GM18858 (cell line): Measurements from ENCODE around the gene ERN1.
"Not testable (repeated sequence)": the region's sequence is repeated elsewhere in the genome, so short reads cannot be mapped to it uniquely, and the experiment has no call there.

Experiments used
- ATAC-seq: cut with Tn5 transposase; IDR thresholded peaks from one replicate; pipeline ENCODE4 v1.9.1; 2021; ENCODE audit not compliant: unreplicated experiment

ERN1 gene

GRCh38 chr17:64037802-64038201 lies 92.1 kb downstream of the ERN1 start:
- ATAC-seq = no peak

DNA sequence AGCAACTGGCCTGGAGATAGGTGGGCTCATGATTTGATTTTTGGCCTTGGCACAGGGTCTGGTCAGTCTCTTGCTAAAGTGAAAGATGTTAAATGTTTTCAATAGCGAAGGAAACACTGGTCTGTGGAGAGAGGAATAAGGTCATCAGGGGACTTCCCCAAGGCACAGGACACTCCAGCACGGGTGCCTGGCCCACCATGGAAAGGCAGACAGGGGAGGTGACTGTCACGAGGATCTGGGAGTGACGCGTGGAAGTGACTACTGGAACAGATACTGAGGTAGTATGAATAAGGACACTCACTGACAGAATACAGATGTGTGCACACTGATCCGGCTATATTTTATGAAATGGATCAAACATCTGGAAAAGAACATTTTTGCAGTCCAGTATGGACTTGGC lies 92.8 kb downstream of the ERN1 start:
- ATAC-seq = no peak

DNA sequence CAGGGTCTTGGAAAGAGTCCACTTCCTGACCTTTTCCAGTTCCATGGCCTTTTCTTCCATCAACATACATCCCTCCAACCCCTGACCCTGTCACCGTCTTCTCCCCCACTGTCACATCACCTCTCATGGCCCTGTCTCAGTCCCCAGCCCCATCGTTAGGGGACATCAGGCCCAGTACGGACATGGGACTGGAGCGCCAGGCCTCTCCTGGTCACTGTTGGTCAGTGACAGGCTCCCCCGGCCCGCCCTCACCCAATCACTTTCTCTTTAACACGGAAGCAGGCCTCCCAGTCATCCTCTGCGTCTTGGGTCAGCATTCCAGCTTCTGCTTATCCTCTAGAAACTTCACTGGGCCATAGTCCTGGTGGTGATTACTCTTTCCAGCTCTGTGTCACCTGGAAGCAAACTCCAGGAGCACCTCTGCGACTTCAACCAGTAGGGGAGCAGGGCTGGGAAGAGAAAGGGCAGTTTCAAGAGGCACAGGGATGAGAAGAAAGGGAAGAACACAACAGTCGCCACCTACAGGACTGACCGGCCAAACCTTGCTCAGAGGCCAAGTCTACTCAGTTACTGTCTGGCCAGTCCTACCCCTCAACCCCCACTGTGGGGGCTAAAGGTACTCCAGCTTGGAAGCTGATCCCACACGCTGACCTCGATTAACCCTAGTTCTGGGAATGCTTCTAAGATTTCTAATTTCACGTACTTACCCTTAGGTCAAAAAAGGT lies 93.6 kb downstream of the ERN1 start:
- no peak for ATAC-seq

DNA sequence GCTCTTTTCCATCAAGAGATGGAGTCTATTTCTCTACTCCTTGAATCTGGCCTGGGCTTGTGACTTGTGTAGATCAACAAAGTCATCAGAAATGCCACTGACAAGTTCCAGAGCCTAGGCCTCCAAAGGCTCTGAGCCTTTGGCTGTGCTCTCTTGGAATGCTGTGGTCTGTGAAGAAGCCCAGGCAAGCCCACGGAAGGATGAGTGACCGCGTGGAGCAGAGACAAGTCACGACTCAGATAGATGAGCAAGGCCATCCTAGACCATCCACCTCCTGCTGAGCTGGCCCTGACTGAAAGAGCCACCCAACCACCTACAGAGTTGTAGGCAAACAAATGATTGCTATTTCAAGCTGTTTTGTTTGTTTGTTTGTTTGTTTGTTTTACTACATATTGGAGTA lies 97.9 kb downstream of the ERN1 start:
- no peak for ATAC-seq

DNA sequence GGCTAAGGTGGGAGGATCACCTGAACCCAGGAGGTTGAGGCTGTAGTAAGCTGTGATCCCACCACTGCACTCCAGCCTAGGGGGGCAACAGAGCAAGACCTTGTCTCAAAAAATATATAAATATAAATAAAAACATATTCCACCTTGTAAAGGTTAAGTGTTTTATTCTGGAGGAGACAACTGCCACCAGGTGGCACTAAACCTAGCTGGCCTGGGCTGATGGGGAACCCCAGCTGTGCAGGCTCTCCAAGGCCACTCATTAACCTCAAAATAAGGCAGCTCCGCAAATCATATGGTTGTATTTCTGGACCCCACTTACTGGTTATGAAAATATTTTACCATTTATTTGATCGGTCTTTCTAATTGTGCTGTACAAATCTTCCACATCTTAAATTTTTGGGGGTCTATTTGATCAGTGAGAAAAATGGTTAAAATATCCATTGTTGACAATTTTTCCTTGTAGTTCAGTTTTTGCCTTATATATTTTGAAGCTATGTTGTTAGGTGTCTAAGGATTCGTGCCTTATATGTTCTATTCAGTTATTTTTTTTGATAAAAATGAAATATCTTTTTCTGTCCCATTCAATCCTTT lies 101.0 kb downstream of the ERN1 start:
- ATAC-seq = no peak

DNA sequence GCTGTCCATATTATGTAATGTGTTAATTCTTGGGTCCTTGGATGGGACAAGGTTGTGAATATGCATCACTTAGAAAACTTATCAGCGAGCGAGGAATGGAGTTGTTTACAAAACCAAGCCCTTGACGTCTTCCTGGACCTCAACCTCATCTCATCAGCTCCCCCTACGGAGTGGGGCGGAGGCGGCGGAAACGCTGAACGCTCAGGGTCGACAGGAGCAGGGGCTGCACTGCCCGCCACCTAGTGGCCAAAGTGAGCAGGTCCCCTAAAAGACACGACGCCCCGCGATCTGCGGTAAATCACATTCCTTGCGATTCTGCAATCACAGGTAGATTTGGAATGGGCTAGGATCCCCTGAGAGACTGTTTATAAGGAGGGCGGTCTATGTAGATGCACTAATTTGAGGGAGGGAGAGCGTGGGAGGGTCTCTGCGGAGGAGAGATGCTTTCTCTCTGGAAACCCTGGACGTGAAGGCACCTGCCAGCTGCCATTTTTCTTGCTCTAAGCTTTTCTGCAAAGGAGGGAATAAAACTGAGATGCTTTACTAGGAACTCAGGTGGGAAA lies 104.1 kb downstream of the ERN1 start:
- no peak for ATAC-seq

DNA sequence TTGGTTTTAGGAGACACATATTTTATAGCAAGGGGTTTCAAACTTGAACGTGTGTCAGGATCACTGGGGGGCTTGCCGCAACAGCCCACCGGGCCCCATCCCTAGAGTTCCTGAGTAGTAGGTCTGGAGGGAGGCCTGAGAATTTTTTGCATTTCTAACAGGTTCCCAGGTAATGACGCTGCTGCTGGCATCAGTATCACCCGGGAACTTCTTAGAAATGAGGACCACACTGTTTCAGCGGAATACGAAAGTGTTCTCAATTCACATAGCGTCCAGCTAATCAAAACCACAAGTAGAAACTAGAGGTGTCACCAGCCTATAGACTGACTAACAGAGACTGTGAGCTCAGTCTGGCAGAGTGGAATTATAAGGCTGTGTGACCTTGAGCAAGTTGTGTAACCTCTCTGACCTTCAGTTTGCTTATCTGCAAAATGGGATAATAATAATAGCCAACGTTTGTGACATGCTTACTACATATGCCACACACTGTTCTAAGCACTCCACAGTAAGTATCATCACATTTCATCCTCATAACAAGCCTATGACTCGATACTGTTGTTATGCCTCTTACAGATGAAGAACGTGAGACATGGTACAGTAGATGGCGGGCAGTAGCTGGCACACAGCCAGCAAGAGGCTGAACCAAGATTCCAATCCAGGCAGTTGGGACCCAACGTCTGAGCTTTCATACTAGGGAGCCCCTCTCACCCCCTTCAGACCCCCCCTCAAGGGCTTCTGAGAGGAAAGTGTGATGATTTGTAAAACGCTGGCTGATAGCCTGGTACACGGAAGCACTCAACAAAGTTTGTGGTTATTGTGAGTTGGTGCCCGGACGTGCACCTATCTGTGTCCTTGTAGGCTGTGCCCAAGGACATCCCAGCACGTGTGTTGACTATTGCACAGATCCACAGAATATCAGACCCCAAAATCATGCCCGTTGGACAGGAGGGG lies 104.9 kb downstream of the ERN1 start:
- ATAC-seq = no peak

DNA sequence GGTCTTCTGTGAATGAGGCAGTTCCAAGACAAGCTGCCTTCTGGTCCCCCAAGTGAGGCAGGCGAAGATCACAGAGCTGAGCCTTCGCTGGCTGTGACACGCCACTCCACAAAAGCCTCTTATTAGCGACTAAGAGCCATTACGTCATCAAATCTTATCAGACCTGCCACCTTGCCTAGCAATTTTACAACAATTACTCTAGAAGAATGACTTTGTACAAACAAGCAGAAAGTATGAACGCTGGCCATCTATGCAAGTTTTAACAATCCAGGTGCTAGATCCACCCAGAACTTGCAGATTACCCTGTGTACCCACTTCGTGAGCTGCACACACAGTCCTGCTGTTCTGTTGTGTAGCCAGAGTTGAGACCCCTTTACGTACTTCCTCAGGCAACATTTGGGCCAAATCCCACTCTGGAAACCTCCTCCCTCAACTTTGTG lies 105.7 kb downstream of the ERN1 start:
- no peak for ATAC-seq

DNA sequence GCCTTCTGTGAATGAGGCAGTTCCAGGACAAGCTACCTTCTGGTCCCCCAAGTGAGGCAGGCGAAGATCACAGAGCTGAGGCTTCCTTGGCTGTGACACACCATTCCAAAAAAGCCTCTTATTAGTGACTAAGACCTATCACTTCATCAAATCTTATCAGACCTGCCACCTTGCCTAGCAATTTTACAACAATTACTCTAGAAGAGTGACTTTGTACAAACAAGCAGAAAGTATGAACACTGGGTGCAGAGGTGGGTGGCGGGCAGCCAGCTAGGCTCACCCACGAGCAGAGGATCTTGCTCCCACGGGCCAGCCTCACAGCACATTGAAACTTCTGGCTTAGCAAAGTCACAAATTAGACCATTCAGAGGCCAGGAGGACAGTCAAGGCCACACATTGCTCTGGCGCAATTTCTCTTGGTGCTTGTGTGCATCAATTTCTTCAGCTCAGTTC lies 107.3 kb downstream of the ERN1 start:
- no peak for ATAC-seq

- no peak for ATAC-seq
Measured at GRCh38 chr17:64020056-64020766, 109.7 kb downstream of the ERN1 start, which contains the start of gene ICAM2. Gene ICAM2 (minus strand): TSS chr17:64020633. CDS start chr17:64006691, 13,942 bp downstream.

GRCh38 chr17:64019551-64019961 lies 110.4 kb downstream of the ERN1 start:
- ATAC-seq = not testable (repeated sequence)

DNA sequence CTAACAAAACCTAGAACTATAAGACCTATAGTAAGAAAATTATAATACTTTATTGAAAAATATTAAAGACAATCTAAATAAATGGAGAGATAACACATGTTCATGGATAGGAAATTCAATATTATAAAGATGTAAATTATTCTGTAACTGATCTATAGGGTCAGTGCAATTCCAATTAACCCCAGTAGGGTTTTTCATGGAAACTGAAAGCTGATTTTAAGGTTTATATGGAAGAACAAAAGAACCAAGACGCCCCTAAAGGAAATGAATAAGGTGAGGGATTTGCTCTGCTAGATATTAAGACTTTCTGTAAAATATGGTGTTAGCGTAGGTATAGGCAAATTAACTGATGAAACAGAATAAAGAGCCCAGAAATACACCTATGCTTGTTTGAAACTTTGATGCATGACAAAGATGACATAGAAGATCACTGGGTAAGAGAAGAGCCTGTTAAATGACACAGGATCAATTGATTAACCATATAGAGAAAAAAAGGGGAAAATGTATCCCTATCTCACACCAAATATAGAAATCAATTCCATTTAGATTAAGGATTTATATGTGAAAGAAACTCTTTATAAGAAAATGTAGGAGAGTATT lies 112.5 kb downstream of the ERN1 start:
- no peak for ATAC-seq

DNA sequence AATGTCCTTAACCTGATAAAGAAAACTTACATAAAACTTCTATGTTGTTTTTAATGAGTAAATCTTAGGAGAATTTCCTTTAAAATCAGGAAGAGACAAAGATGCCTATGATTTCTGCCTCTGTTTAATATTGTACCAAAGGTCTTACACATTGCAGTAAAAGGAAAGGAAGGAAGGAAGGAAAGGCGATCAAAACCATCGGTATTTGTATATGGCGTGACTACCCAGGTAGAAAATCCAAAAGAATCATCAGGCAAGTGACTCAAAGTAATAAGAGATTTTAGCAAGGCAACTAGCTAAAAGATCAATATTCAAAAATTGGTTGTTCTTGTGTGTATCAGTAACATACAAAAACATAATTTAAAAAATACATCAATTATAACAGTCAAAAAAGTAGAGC lies 113.0 kb downstream of the ERN1 start:
- no peak for ATAC-seq

DNA sequence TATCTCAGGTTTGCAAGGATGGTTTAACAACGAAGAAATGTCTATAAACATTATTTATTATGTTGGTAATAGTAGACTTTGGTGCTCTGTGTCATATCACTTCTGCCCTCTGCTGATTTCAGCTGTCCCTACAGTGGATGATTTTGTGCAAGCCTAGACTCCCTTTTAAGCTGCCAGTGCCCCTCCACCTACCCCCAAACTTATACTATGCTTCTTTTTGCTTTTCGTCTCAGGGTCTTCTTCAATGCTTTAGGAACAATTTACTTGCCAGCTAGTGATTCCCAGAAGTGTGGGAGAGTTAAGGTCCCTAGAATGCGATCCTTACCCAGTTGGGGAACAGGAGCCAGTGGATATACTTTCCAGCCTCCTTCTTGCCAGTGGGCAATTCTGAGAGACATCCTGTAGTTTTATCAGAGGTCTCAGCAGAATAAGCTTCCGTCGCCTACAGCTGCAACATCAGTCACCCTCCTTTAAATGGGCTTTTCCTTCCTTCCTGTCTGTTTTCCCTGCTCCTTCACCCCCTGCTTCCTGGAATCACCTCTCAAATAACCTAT lies 113.6 kb downstream of the ERN1 start:
- ATAC-seq = no peak

DNA sequence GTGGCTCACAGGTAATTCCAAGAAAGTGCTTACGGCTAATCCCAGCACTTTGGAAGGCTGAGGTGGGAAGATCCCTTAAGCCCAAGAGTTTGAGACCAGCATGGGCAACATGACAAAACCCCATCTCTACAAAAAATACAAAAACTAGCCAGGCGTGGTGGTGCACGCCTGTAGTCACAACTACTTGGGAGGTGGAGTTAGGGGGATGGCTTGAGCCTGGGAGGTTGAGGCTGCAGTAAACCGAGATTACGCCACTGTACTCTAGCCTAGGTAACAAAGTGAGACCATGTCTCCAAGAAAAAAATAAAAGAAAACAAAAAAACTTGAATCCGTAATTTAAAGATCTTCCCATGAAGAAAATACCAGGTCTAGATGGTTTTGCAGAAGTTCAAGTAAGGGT lies 114.5 kb downstream of the ERN1 start:
- no peak for ATAC-seq

DNA sequence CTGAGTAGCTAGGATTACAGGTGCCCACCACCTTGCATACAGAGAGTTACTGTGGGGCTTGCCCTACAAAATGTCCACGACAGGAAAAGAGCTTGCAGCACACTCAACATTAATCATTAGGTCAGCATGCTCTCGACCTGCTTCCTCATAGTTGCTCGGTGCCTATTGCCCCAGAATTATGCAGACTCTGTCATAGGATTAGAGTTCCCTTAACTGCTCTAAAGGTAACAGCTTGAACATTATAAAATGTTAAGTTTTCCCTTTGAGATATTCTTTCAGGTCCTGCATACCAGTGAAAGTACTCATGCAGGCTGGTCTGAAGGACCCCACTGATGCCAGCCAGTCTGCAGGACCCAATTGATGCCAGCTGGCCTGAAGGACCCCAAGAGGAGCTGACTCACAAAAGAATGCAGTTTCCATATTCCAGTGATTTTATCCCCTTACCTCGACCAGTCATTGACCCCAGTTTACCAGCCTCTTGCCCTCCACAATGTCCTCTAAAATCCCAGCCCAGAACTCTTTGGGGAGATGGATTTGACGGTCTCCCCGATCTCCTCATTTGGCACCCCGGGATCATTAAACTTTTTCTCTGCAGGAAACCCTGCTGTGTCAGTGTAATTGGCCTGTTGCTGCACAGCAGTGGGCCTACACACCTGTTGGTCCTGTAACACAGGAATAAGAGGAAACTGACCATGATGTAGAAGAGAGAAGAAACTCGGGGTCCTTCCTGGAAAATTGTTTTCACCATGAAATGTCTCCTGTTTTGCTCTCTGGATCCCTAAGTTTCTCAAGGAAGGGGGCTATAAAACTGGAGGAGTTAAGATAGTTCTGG lies 120.2 kb downstream of the ERN1 start:
- no peak for ATAC-seq

GRCh38 chr17:64008830-64009229 lies 121.1 kb downstream of the ERN1 start:
- no peak for ATAC-seq

GRCh38 chr17:64008346-64008745 lies 121.6 kb downstream of the ERN1 start:
- no peak for ATAC-seq

- ATAC-seq = no peak
Measured at GRCh38 chr17:64007838-64008282, 122.1 kb downstream of the ERN1 start.
